NCI-H2196 (cell line): Measurements from ENCODE around the gene NDUFAB1.
"Not testable (repeated sequence)": the region's sequence is repeated elsewhere in the genome, so short reads cannot be mapped to it uniquely, and the experiment has no call there.

Source experiments
- DNase-seq: peaks from one replicate; lab custom pipeline; 2025; ENCODE audit not compliant: unreplicated experiment; lab: John Stamatoyannopoulos, UW

The NDUFAB1 gene

GRCh38 chr16:23595951-23596720, at the start of gene NDUFAB1:
NDUFAB1 (minus strand) TSS chr16:23596316; CDS start chr16:23596290, 26 bp downstream.
- peak; percentile 94 for DNase-seq

DNA sequence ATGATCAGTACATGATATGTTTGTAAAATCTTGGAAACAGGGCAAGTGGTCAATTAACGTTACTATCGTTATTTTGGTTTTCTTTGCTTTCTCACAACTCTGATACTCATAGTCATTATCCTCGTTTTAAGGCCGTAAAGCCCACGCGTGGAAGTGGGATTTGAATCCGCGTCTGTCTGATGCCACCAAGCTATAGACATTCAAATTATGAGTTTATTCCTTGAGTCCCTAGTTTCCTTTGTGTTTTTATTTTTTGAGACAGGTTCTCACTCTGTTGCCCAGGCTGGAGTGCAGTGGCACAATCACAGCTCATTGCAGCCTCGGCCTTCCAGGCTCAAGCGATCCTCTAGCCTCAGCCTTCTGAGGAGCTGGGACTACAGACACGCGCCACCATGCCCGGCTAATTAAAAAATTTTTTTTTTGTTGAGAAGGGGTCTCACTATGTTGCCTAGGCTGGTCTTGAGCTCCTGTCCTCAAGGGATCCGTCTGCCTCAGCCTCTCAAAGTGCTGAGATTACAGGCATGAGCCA, 46.2 kb upstream of the NDUFAB1 start:
- DNase-seq, result no peak

DNA sequence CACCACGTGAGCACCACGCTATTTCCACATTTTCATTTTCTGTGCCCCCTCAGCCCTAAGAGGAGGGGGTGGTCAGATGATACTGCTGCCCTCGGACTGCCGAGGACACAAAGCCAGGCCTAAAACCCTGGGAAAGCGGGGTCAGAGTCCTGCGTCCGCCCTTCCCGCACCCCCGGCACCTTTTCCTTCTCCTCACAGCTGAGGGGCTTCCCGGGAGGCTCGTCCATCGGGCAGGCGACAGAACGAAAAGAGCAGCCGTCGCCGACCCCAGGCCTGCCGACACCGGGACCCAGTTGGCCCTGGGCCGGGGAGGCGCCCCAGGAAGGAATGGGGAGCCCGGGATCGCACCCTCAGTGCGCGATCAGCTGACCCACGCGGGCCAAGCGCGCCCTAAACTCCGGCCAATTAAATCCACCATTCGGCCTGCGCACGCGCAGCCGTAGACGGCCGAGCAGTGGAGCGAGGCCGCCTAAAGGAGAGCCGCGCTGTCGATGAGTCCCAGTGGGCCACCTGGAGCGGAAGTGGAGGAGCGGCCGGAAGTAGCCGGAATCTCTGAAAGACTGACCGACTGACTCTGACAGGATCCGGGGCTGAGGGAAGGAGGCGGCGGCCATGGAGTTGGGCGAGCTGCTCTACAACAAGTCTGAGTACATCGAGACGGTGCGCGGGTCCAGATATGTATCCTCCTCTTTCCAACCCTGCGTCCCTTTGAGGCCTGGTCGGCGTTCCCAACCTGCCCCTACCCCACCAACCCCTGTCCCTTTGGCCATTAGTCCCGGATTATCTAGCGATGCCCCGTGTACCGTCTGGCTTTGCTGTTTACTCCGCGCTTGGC, 45.0 kb upstream of the NDUFAB1 start, which contains the start of the genes DCTN5 and PALB2:
TSS of gene DCTN5 (plus strand) at position 536 of the 835 bp plus-strand sequence. CDS start at position 613, 77 bp downstream.
TSS of gene PALB2 (minus strand) at position 380 of the 835 bp plus-strand sequence. CDS start at position 227, 153 bp downstream.
- peak; percentile 95 for DNase-seq

- no peak for DNase-seq
Measured at GRCh38 chr16:23640615-23640930, 44.5 kb upstream of the NDUFAB1 start.

GRCh38 chr16:23635958-23636357, 39.8 kb upstream of the NDUFAB1 start:
- no peak for DNase-seq

GRCh38 chr16:23634461-23635036, 38.4 kb upstream of the NDUFAB1 start:
- no peak for DNase-seq

DNA sequence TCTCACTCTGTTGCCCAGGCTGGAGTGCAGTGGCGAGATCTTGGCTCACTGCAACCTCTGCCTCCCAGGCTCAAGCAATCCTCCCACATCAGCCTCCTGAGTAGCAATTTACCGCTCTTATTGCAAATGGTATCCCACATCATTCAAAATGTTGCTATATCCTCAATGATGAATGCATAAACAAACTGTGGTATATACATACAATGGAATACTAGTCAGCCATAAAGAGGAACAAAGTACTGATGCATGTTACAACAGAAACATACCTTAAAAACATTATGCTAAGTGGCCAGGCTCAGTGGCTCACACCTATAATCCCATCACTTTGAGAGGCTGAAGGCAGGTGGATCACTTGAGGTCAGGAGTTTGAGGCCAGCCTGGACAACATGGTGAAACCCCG, 35.8 kb upstream of the NDUFAB1 start:
- DNase-seq, result not testable (repeated sequence)

DNA sequence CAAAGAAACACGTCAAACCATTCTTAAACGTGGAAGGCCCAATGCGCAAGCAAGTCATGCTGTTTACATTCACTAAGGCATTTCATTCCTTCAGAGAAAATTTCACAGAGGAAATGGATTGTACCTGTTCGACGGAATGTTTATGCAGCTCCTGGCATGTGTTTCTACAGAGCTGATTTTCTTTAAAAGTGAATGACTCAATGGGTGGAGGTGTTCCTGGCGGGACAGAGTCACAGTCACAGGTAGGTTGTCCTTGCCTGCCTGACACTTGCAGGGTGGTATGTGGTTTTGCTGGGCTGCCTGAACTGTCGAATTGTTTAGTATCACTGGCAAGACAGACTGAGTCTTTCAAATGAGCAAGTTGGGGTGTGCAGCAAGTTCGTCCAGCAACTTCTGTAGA, 33.4 kb upstream of the NDUFAB1 start:
- no peak for DNase-seq

GRCh38 chr16:23624092-23624491, 28.0 kb upstream of the NDUFAB1 start:
- DNase-seq, result no peak

DNA sequence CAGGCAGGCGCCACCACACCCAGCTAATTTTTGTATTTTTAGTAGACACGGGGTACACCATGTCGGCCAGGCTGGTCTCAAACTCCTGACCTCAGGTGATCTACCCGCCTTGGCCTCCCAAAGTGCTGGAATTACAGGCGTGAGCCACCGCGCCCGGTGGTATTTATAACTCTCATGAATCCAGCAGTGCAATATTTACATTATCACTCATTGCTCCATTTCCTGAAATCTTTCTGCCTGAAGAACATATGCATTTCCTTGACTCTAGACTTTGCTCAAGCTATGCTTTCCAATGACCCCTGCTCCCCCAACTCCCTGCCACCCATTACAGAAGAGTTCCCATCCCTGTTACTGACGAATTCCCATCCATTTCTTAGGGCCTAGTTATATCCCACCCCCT, 19.7 kb upstream of the NDUFAB1 start:
- no peak for DNase-seq

- no peak for DNase-seq
Measured at GRCh38 chr16:23611936-23612335, 15.8 kb upstream of the NDUFAB1 start.

DNA sequence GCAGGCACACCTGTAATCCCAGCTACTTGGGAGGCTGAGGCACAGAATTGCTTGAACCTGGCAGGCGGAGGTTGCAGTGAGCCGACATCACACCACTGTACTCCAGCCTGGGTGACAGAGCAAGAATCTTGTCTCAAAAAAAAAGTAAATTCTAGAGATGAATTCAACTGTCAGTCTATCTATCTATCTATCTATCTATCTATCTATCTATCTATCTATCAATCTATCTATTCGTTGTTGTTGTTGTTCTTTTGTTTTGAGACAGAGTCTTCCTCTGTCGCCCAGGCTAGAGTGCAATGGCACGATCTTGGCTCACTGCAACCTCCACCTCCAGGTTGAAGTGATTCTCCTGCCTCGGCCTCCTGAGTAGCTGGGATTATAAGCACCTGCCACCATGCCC, 14.8 kb upstream of the NDUFAB1 start:
- not testable (repeated sequence) for DNase-seq

DNA sequence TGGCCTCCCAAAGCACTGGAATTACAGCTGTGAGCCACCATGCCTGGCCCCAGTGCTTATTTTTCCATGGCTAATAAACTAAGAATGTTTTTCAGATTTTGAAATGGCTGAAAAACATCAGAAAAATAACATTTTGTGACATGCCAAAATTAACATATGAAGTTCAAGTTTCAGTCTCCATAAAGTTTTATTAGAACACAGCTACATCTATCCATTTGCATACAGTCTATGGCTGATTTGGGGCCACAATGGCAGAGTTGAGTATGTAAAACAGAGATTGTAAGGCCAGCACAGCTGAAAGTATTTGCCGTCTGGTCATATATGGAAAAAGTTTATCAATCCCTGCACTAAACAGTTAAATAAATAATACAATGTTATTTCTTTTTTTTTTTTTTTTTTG, 13.8 kb upstream of the NDUFAB1 start:
- no peak for DNase-seq

GRCh38 chr16:23608194-23608593, 12.1 kb upstream of the NDUFAB1 start:
- no peak for DNase-seq

- no peak for DNase-seq
Measured at GRCh38 chr16:23607726-23608125, 11.6 kb upstream of the NDUFAB1 start.

- DNase-seq, result no peak
Measured at GRCh38 chr16:23597003-23597756, 1.1 kb upstream of the NDUFAB1 start.

GRCh38 chr16:23595246-23595950, 718 bp downstream of the NDUFAB1 start:
- no peak for DNase-seq

GRCh38 chr16:23594186-23594585, 1.9 kb downstream of the NDUFAB1 start:
- no peak for DNase-seq

GRCh38 chr16:23590181-23590580, 5.9 kb downstream of the NDUFAB1 start:
- DNase-seq, result no peak

GRCh38 chr16:23587726-23588125, 8.4 kb downstream of the NDUFAB1 start:
- DNase-seq, result no peak
